Measurements from ENCODE around the gene KDM5B.
"Not testable (repeated sequence)": the region's sequence is repeated elsewhere in the genome, so short reads cannot be mapped to it uniquely, and the experiment has no call there.

The KDM5B gene

GRCh38 chr1:202812176-202813026 is 4.2 kb upstream of the KDM5B start:
- no peak for DNase-seq

- peak; percentile 32 to 52 for DNase-seq
Measured at GRCh38 chr1:202811296-202812175, 3.3 kb upstream of the KDM5B start.

DNA sequence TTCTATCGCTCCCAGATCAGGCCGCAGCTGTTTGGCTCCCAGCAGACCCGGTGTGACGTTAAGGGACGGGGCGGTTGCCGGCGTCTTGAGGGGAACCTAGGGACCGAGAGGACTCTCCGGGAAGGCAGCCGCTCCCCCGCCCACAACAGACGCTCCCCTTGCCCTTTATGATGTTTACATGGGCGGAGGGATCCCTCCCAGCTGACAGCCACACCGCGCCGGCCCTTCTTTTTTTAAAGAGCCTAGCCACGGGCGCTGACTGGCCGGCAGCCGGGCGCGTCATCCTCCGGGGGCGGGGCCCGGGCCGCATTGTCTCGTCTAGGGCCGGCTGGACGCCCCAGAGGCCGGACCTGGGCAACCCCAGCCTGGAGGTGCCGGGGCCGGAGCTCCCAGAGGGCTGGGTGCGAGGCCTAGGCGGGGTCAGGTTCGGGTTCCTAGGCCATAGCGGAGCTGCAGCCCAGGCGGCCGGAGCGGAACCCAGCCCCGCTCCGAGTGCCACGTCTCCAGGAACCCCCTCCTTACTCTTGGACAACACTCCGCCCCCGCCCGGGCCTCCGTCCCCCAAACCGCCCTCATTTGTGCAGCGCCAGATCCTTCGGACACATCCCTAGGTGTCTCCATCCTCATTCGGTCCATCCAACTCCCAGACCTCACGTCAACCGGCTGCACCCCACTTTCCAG is 2.5 kb upstream of the KDM5B start, which contains the start of gene PCAT6:
Gene PCAT6, plus strand, starts transcription at position 340 of the 681 bp plus-strand sequence.
- peak; percentile 88 to 89 for DNase-seq

DNA sequence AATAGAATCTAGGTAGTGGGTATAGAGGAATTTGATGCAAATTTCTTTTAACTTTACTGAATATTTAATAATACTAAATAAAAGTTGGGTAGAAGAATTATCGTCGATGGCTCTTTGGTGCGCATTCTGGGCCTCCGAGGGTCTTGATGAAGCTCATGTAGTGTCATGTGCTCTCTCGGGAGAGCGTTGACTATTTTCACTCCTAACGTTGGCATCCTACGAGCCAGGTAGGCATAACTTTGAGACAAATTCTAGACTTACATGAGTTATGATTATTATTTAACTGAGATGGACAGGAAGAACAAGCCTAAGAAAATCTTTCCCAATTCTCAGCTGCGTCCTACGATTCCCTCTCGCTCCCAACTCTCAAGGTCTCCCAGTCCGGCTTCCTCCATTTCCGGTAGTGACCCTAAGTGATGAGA is 2.0 kb upstream of the KDM5B start:
- DNase-seq, result no peak

DNA sequence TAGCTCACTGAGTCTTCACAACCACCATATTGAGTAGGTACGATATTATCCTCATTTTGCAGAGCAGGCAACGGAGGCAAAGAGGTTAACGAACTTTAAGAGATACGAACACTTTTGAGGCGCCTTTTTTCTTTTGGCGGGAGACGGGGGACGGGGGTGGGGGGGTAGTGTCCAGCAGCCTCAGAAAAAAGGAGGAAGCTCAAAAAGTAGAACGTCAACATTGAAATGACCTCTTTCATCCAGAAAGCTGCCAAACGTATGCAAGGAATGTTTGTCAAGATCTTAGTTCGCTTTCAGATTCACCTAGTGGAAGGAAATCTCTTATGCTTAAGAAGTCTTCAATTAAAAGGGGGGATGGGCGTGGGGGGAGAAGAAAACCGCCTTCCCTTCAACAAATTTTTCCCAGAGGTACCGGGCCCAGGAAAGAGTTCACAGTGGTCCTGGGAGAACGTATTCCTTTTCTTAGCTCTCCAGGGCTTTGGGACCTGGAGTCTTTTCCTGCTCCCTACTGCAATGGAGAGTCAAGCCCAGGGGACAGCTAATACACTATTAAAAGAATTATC is 1.5 kb upstream of the KDM5B start:
- DNase-seq, result no peak

GRCh38 chr1:202807451-202807925 is 733 bp downstream of the KDM5B start:
- peak; percentile 52 to 58 for DNase-seq

- peak; percentile 37 to 40 for DNase-seq
Measured at GRCh38 chr1:202806845-202807450, 1.3 kb downstream of the KDM5B start.

DNA sequence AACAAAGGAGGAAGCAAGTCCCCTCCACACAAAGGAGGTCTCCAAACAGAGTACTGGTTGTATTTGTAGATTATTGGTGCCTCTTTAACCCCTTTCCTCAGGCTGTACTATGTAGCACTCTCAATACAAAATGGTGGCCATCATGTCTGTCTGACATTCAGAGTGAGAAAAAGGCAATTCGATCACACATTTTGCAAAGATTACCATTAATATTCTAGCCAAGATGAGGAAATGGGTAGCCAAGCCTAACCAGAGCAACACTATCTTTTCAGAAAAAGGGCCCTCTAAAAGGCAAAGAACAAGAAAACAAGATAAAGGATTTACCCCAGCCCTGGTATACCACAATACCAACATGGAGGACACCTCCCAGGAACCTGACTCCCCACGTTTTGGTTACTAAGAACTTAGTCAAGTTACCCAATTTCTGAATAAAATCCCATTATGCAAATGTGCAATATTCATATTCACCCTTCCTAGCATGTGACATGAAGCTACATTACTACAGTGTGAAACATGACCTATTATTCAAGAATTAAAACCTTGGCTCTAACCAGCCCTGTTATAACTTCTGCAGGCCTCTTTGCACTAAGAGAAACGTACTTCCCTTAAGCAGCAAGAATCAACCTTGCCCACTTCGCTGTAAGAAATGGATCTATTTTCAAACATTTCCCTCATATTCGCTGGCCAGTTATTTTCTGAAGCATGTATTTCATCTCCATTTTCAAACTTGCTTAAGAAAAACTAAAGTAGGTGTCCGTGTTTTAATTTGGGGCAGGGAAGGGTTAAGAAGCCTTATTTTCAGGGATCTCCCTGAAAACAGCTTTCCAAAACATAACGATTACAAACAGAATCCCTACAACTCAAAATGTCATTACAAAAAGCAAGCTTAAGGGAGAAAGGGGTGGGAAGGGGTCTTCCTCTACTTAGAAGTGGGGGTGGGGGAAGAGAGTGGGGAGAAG is 2.1 kb downstream of the KDM5B start:
- DNase-seq, result peak in 1 of 2 donors; percentile 33

DNA sequence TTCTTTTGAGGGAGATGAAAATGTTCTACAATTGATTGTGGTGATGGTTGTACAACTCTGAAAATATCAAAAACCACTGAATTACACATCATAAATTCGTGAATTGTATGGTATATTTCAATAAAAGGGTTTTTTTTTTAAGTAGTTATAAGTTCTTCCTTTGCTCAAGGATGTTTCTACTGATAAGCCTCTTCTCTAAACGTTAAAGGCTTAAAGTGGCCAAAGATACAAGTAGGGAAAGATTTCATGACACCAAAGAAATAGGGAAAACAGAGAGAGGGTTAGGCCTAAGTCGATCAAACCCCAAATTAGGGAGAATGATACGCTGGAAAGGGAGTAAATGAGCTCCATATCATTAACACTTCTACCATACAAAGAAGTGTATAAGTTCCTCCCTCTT is 4.1 kb downstream of the KDM5B start:
- DNase-seq, result no peak

- no peak for DNase-seq
Measured at GRCh38 chr1:202802998-202803932, 5.0 kb downstream of the KDM5B start.

DNA sequence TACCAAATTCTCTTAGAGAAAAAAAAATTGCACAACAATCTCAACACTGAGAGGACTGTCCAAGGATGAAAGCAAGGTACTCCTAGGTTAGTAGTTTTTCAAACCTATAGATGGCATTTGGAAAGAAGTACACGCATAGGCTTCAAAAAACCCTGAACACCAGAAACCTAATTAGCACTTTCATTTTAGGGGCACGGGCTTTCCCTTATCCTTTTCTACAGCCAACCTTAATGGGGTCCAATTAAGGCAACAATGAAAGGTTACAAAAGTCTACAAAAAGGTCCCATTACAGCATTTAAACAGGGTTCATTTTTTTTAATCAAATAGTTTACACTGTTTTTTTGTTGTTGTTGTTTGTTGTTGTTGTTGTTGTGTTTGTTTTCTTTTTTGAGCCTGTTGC is 6.2 kb downstream of the KDM5B start:
- no peak for DNase-seq

GRCh38 chr1:202801175-202801574 is 7.0 kb downstream of the KDM5B start:
- no peak for DNase-seq

DNA sequence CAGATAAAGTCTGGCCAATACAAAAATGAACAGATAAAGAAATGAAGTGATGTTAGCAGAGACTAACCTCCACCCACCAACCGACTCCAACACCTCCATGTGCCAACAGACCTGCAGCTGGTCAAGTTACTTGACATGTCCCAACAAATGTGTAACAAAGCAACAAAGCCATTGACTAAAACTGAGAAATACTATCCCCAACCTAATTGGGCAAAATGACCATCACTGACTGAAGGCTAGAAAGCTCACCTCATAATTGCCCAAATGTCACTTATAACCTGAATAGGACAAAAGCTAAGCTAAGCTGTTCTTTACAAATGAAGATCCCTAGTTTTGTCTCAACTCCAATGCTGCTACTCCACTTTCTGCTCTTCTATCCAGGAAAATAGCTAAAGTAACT is 7.5 kb downstream of the KDM5B start:
- no peak for DNase-seq

GRCh38 chr1:202798792-202799331 is 9.4 kb downstream of the KDM5B start:
- DNase-seq, result no peak

DNA sequence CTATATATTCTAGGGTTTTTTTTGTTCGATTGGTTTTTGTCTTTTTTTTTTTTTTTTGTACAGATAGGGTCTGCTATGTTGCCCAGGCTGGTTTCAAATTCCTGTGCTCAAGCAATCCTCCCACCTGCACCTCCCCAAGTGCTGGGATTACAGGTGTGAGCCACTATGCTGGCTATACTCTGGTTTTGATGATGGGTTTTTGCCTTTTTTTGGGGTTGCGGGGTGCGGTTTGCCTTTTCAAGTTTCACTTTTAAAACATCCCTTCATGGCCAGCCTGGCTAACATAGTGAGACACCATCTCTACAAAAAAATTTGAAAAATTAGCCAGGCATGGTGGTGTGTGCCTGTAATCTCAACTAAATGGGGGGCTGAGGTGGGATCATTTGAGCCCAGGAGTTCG is 10.0 kb downstream of the KDM5B start:
- no peak for DNase-seq

DNA sequence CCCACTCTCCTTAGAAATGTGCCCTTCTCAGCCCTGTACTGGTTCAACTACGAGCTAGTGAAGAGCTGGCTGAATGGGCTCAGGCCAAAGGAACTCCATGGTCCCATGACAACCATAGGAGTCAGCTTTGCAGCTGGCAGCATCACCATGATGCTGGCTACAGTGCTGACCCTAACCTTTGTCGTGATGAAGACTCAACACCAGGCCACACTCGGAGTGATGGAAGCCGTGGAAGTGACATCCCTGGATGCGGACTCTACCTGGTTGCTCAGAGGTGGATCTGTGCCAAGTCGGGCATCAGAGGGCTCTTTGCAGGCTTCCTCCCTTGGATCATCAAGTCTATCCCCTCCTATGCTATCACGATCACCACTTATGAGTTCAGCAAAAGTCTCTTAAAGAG is 11.6 kb downstream of the KDM5B start:
- no peak for DNase-seq

DNA sequence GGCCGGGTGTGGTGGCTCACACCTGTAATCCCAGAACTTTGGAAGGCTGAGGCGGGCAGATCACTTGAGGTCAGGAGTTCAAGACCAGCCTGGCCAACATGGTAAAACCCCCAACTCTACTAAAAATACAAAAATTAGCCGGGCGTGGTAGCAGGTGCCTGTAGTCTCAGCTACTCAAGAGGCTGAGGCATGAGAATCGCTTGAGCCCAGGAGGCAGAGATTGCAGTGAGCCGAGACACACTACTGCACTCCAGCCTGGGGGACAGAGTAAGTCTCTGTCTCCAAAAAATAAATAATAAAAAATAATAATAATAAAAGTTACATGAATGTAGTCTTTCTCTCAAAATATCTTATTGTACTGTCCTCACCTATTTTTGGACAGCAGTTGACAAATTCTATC is 13.3 kb downstream of the KDM5B start:
- DNase-seq, result not testable (repeated sequence)

DNA sequence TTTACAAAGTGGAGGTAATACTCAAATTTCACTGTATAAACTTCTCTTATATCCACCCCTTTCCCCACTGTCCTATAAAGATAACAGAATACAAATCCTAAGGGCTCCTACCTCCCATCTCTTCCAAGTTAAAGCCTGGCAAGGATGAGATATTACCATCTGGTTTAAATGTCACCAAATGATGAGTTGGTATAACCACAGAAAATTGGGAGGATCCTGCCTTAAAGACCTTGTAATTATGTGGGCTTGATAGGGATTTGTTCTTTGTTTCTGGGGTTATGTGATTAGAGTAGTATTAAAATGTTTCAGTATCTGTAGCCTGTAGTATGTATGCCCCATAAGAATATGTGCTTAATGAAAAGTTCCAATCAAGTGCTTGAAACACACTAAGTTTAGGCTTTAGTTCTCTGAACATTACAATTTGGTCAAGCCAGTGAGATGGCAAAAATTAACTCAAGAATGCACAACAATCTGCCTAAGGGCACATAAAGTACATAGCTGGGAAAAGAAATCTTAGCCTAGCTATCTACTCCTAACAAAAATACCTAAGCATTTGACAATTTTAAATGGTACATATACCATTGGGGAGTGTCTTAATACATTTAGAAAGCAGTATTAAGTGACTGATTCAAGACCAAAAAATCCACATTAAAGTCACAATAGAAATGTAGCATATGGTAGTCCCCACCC is 14.0 kb downstream of the KDM5B start:
- DNase-seq, result no peak

Data from stimulated activated CD4-positive, alpha-beta T cell treated with anti-CD3 and anti-CD28 coated beads, Interleukin-2, amount 100 ng/mL, for 24 hours (primary cell).